HAP-1 (cell line): ENCODE results near the gene PLXNB1.
"Not testable (repeated sequence)": the region's sequence is repeated elsewhere in the genome, so short reads cannot be mapped to it uniquely, and the experiment has no call there.

ENCODE experiments used
- DNase-seq, 2 experiments: peaks; one replicate each; pipeline ENCODE4 v3.0.0-alpha.2; 2016 to 2020; ENCODE audit warnings: low spot score in 2 of 2
- H3K27me3 ChIP-seq: fragments of 250-450 bp; sonication (Bioruptor Pico); 2 replicates; pipeline ENCODE4 v1.5.1; 2020; ENCODE audit warnings: low read depth, mild to moderate bottlenecking, moderate library complexity
- H3K36me3 ChIP-seq: fragments of 250-450 bp; sonication (Bioruptor Pico); replicated peaks from 2 replicates; pipeline ENCODE4 v1.5.1; 2020; ENCODE audit warnings: mild to moderate bottlenecking
- H3K4me1 ChIP-seq: fragments of 250-450 bp; sonication (Bioruptor Pico); 2 replicates; pipeline ENCODE4 v1.5.1; 2020; ENCODE audit warnings: mild to moderate bottlenecking
- H3K4me3 ChIP-seq: fragments of 250-450 bp; sonication (Bioruptor Pico); 2 replicates; pipeline ENCODE4 v1.5.1; 2020; ENCODE audit warnings: mild to moderate bottlenecking, moderate library complexity
- H3K9me3 ChIP-seq: fragments of 250-450 bp; sonication (Bioruptor Pico); 2 replicates; pipeline ENCODE4 v1.5.1; 2020; ENCODE audit warnings: mild to moderate bottlenecking, moderate library complexity
- in situ Hi-C: fragments of 300-500 bp; cut with MboI; formaldehyde crosslinking; loops from 3 replicates; pipeline ENCODE4 v1.14.3; 2020; ENCODE audit warnings: low sequenced_read_pairs, inconsistent platforms, mixed read lengths

The PLXNB1 gene

GRCh38 chr3:48468329-48468731 is 38.4 kb upstream of the PLXNB1 start:
- H3K4me3 ChIP-seq, result no peak overlapping the region
- in situ Hi-C loops, result no loop called here
- H3K9me3 ChIP-seq, result no peaks in the 10 kb centered on the region
- DNase-seq, result no peak
- H3K36me3 ChIP-seq, result peaks cover 46% of the 10 kb centered on the region
- peaks cover 17% of the 10 kb centered on the region for H3K4me1 ChIP-seq
- no peaks in the 10 kb centered on the region for H3K27me3 ChIP-seq

- Histone ChIP-seq H3K4me3 (no peak overlapping the region), H3K36me3 (peaks cover 46% of the 10 kb centered on the region), H3K4me1 (peaks cover 14% of the 10 kb centered on the region), H3K27me3 (no peaks in the 10 kb centered on the region), H3K9me3 (no peaks in the 10 kb centered on the region)
- in situ Hi-C loops, result no loop called here
- no peak for DNase-seq
Observed at GRCh38 chr3:48467473-48468267, 37.8 kb upstream of the PLXNB1 start.

GRCh38 chr3:48467110-48467454 is 37.2 kb upstream of the PLXNB1 start:
- in situ Hi-C loops, result no loop called here
- DNase-seq, result no peak
- peaks cover 46% of the 10 kb centered on the region for H3K36me3 ChIP-seq
- peaks cover 12% of the 10 kb centered on the region for H3K4me1 ChIP-seq
- no peaks in the 10 kb centered on the region for H3K9me3 ChIP-seq
- no peak overlapping the region for H3K4me3 ChIP-seq
- H3K27me3 ChIP-seq, result no peaks in the 10 kb centered on the region

- in situ Hi-C loops, result no loop called here
- Histone ChIP-seq H3K27me3 (no peaks in the 10 kb centered on the region), H3K36me3 (peaks cover 46% of the 10 kb centered on the region), H3K4me3 (no peak overlapping the region), H3K9me3 (no peaks in the 10 kb centered on the region), H3K4me1 (peaks cover 7% of the 10 kb centered on the region)
- no peak for DNase-seq
Observed at GRCh38 chr3:48466386-48467109, 36.7 kb upstream of the PLXNB1 start.

GRCh38 chr3:48465531-48466378 is 35.9 kb upstream of the PLXNB1 start:
- peak; percentile 42 to 86 for DNase-seq
- H3K4me3 ChIP-seq, result no peak overlapping the region
- H3K4me1 ChIP-seq, result peaks cover 7% of the 10 kb centered on the region
- H3K36me3 ChIP-seq, result peaks cover 52% of the 10 kb centered on the region
- no peaks in the 10 kb centered on the region for H3K9me3 ChIP-seq
- in situ Hi-C loops, result no loop called here
- no peaks in the 10 kb centered on the region for H3K27me3 ChIP-seq

- peaks cover 7% of the 10 kb centered on the region for H3K4me1 ChIP-seq
- in situ Hi-C loops, result no loop called here
- H3K36me3 ChIP-seq, result peaks cover 58% of the 10 kb centered on the region
- no peak for DNase-seq
- no peaks in the 10 kb centered on the region for H3K9me3 ChIP-seq
- no peaks in the 10 kb centered on the region for H3K27me3 ChIP-seq
- no peak overlapping the region for H3K4me3 ChIP-seq
Observed at GRCh38 chr3:48465237-48465530, 35.3 kb upstream of the PLXNB1 start.

GRCh38 chr3:48464713-48465221 is 34.9 kb upstream of the PLXNB1 start:
- H3K27me3 ChIP-seq, result no peaks in the 10 kb centered on the region
- H3K4me3 ChIP-seq, result no peak overlapping the region
- H3K4me1 ChIP-seq, result peaks cover 7% of the 10 kb centered on the region
- no peaks in the 10 kb centered on the region for H3K9me3 ChIP-seq
- in situ Hi-C loops, result no loop called here
- H3K36me3 ChIP-seq, result peaks cover 62% of the 10 kb centered on the region
- no peak for DNase-seq

- Histone ChIP-seq H3K27me3 (no peaks in the 10 kb centered on the region), H3K4me1 (peaks cover 7% of the 10 kb centered on the region), H3K36me3 (peaks cover 62% of the 10 kb centered on the region), H3K4me3 (no peak overlapping the region), H3K9me3 (no peaks in the 10 kb centered on the region)
- no peak for DNase-seq
- in situ Hi-C loops, result no loop called here
Observed at GRCh38 chr3:48463703-48464102, 33.8 kb upstream of the PLXNB1 start.

GRCh38 chr3:48461767-48462166 is 31.9 kb upstream of the PLXNB1 start:
- H3K9me3 ChIP-seq, H3K4me3 ChIP-seq, H3K4me1 ChIP-seq, in situ Hi-C loops, H3K27me3 ChIP-seq, DNase-seq: not testable (repeated sequence)
- H3K36me3 ChIP-seq, result peaks cover 57% of the 10 kb centered on the region

- H3K4me1 ChIP-seq, result no peaks in the 10 kb centered on the region
- DNase-seq, result no peak
- no peak overlapping the region for H3K4me3 ChIP-seq
- no peaks in the 10 kb centered on the region for H3K27me3 ChIP-seq
- H3K9me3 ChIP-seq, result no peaks in the 10 kb centered on the region
- in situ Hi-C loops, result no loop called here
- H3K36me3 ChIP-seq, result peaks cover 55% of the 10 kb centered on the region
Observed at GRCh38 chr3:48460517-48460902, 30.6 kb upstream of the PLXNB1 start.

- H3K4me3 ChIP-seq, result no peak overlapping the region
- in situ Hi-C loops, result no loop called here
- H3K27me3 ChIP-seq, result no peaks in the 10 kb centered on the region
- no peak for DNase-seq
- H3K9me3 ChIP-seq, result no peaks in the 10 kb centered on the region
- no peaks in the 10 kb centered on the region for H3K4me1 ChIP-seq
- peaks cover 55% of the 10 kb centered on the region for H3K36me3 ChIP-seq
Observed at GRCh38 chr3:48459773-48460516, 30.1 kb upstream of the PLXNB1 start.

- Histone ChIP-seq H3K4me3 (no peak overlapping the region), H3K9me3 (no peaks in the 10 kb centered on the region), H3K27me3 (no peaks in the 10 kb centered on the region), H3K36me3 (peaks cover 59% of the 10 kb centered on the region), H3K4me1 (no peaks in the 10 kb centered on the region)
- no peak for DNase-seq
- in situ Hi-C loops, result no loop called here
Observed at GRCh38 chr3:48459331-48459730, 29.4 kb upstream of the PLXNB1 start.

- no peaks in the 10 kb centered on the region for H3K9me3 ChIP-seq
- no peaks in the 10 kb centered on the region for H3K27me3 ChIP-seq
- no peaks in the 10 kb centered on the region for H3K4me1 ChIP-seq
- no peak for DNase-seq
- in situ Hi-C loops, result no loop called here
- H3K4me3 ChIP-seq, result no peak overlapping the region
- peaks cover 84% of the 10 kb centered on the region for H3K36me3 ChIP-seq
Observed at GRCh38 chr3:48456456-48456855, 26.6 kb upstream of the PLXNB1 start.
